Kidney epithelial cell (primary cell): ENCODE results near the gene CLEC4M. TPM values are rescaled to one million over a fixed set of nuclear protein-coding genes. Genes with fewer than 3 reads are reported as not detected.

Source experiments
- DNase-seq: peaks from one replicate; pipeline ENCODE4 v3.0.0-alpha.2; 2010; ENCODE audit warnings: low read depth
- H3K27me3 ChIP-seq: 2 replicates; pipeline ENCODE4 v1.6.0; 2011; ENCODE audit warnings: low read length; ENCODE audit not compliant: control insufficient read depth, insufficient read depth
- H3K36me3 ChIP-seq: 2 replicates; pipeline ENCODE4 v1.5.1; 2011; ENCODE audit warnings: low read length; ENCODE audit not compliant: control insufficient read depth, insufficient read depth
- H3K4me3 ChIP-seq: 2 replicates; pipeline ENCODE4 v1.5.1; 2011; ENCODE audit warnings: low read depth, mild to moderate bottlenecking, control low read depth, low read length
- total RNA-seq: library from RNA; depleted of rRNA; stranded (reverse); fragments of >200 nt; gene quantifications from 2 replicates; pipeline ENCODE4 v1.2.3, GENCODE V29; 2015
- TF ChIP-seq, protein P1 (sequence below): IDR thresholded peaks from 2 replicates; pipeline ENCODE4 v1.5.1; 2011; ENCODE audit warnings: mild to moderate bottlenecking, moderate library complexity, low read length, control low read depth, inconsistent platforms; ENCODE audit not compliant: insufficient read depth, poor library complexity, severe bottlenecking

The CLEC4M gene
- total RNA-seq, 1 donor from 2014 or later = not detected

DNA sequence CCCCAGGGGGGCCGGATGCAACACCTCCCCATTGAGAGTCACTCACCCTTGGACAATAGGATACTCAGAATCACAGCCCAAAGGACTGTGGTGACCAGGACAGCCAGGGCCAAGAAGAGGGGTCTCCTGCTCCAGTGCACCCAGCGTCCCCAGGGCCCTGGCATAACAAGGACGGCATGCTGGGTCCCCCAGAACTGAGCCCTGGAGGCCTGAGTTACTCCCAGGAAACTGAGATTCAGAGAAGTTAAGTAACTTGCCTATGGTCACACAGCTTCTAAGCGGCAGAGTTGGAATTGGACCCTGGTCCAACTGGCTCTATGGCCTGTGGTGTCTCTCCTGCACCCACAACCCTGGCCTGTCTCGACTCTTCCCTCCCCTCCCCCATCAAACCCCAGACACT is 31.4 kb upstream of the CLEC4M start:
- TF ChIP-seq, protein P1, sequence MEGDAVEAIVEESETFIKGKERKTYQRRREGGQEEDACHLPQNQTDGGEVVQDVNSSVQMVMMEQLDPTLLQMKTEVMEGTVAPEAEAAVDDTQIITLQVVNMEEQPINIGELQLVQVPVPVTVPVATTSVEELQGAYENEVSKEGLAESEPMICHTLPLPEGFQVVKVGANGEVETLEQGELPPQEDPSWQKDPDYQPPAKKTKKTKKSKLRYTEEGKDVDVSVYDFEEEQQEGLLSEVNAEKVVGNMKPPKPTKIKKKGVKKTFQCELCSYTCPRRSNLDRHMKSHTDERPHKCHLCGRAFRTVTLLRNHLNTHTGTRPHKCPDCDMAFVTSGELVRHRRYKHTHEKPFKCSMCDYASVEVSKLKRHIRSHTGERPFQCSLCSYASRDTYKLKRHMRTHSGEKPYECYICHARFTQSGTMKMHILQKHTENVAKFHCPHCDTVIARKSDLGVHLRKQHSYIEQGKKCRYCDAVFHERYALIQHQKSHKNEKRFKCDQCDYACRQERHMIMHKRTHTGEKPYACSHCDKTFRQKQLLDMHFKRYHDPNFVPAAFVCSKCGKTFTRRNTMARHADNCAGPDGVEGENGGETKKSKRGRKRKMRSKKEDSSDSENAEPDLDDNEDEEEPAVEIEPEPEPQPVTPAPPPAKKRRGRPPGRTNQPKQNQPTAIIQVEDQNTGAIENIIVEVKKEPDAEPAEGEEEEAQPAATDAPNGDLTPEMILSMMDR = no peak
- H3K4me3 ChIP-seq = no peak overlapping the region
- H3K36me3 ChIP-seq = no peaks in the 10 kb centered on the region
- DNase-seq = no peak
- H3K27me3 ChIP-seq = peaks cover 45% of the 10 kb centered on the region

DNA sequence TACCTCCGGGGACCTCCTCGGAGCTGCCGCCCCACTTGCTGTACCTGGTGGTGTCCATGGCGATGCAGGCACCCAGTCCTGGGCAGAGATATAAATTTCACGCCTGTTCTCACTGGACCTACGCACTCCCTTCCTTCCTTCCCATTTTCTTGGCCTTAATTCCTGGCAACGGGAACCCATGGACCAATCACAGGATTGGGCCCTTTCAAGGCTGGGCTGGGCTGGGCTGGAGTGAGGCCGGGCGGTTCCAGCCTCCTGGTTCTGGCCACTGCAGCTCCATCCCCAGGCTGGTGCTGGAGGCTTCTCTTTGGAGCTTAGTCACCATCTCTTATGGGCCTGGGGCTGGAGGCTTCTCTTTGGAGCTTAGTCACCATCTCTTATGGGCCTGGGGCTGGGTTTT is 31.0 kb upstream of the CLEC4M start, which contains the start of gene CLEC4G:
TSS of gene CLEC4G (minus strand) at position 66 of the 400 bp plus-strand sequence. CDS start at position 58, 8 bp downstream.
- no peak within 1 kb of the TSS for H3K4me3 ChIP-seq
- TF ChIP-seq, protein P1 = no peak
- H3K36me3 ChIP-seq = no peaks in the 10 kb centered on the region
- H3K27me3 ChIP-seq = peaks cover 45% of the 10 kb centered on the region
- no peak for DNase-seq

GRCh38 chr19:7733376-7733775 is 29.7 kb upstream of the CLEC4M start:
- Histone ChIP-seq H3K4me3 (no peak overlapping the region), H3K27me3 (peaks cover 44% of the 10 kb centered on the region), H3K36me3 (no peaks in the 10 kb centered on the region)
- TF ChIP-seq, protein P1 = no peak
- DNase-seq = no peak

- TF ChIP-seq, protein P1 = no peak
- Histone ChIP-seq H3K27me3 (peaks cover 34% of the 10 kb centered on the region), H3K4me3 (no peak overlapping the region), H3K36me3 (no peaks in the 10 kb centered on the region)
- DNase-seq = no peak
Measured at GRCh38 chr19:7734220-7735203, 28.5 kb upstream of the CLEC4M start.

DNA sequence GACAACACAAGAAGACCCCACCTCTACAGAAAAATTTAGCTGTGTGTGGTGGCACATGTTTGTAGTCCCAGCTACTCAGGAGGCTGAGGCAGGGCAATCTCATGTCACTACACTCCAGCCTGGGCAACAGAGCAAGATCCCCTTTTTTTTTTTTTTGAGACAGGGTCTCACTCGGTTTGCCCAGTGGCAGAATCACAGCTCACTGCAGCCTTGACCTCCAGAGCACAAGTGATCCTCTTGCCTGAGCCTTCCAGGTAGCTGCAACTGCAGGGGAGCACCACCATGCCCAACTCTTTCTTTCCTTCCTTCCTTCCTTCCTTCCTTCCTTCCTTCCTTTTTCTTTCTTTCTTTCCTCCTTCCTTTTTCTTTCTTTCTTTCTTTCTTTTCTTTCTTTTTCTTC is 26.9 kb upstream of the CLEC4M start:
- no peak overlapping the region for H3K4me3 ChIP-seq
- peaks cover 19% of the 10 kb centered on the region for H3K27me3 ChIP-seq
- H3K36me3 ChIP-seq = no peaks in the 10 kb centered on the region
- TF ChIP-seq, protein P1 = no peak
- no peak for DNase-seq
